ENCODE measurements around the gene ZNF839.
A peak's percentile ranks its signal among the peaks of the same experiment; 100 is the strongest.
"Not testable (repeated sequence)": the region's sequence is repeated elsewhere in the genome, so short reads cannot be mapped to it uniquely, and the experiment has no call there.

The ZNF839 gene

GRCh38 chr14:102314242-102315011 is 5.1 kb upstream of the ZNF839 start:
- DNase-seq (ENCODE audit: low spot score) = peak; percentile 87

- DNase-seq (ENCODE audit: low spot score) = peak; percentile 54
Observed at GRCh38 chr14:102315121-102315520, 4.4 kb upstream of the ZNF839 start.

GRCh38 chr14:102316338-102316742 is 3.2 kb upstream of the ZNF839 start:
- no peak for DNase-seq (ENCODE audit: low spot score)

- DNase-seq (ENCODE audit: low spot score) = peak; percentile 92
Observed at GRCh38 chr14:102316743-102317563, 2.6 kb upstream of the ZNF839 start.

GRCh38 chr14:102317564-102318248 is 1.8 kb upstream of the ZNF839 start:
- DNase-seq (ENCODE audit: low spot score) = peak; percentile 79

- no peak for DNase-seq (ENCODE audit: low spot score)
Observed at GRCh38 chr14:102318781-102319276, 717 bp upstream of the ZNF839 start.

- DNase-seq (ENCODE audit: low spot score) = peak; percentile 56
Observed at GRCh38 chr14:102320033-102320660, 601 bp downstream of the ZNF839 start.

GRCh38 chr14:102320671-102321455 is 1.3 kb downstream of the ZNF839 start:
- no peak for DNase-seq (ENCODE audit: low spot score)

GRCh38 chr14:102321456-102322422 is 2.2 kb downstream of the ZNF839 start:
- no peak for DNase-seq (ENCODE audit: low spot score)

- peak; percentile 86 for DNase-seq (ENCODE audit: low spot score)
Observed at GRCh38 chr14:102323102-102323501, 3.6 kb downstream of the ZNF839 start.

- no peak for DNase-seq (ENCODE audit: low spot score)
Observed at GRCh38 chr14:102325791-102326345, 6.3 kb downstream of the ZNF839 start.

- no peak for DNase-seq (ENCODE audit: low spot score)
Observed at GRCh38 chr14:102326583-102326982, 7.0 kb downstream of the ZNF839 start.

GRCh38 chr14:102329381-102329780 is 9.8 kb downstream of the ZNF839 start:
- not testable (repeated sequence) for DNase-seq (ENCODE audit: low spot score)

GRCh38 chr14:102330806-102331205 is 11.3 kb downstream of the ZNF839 start:
- no peak for DNase-seq (ENCODE audit: low spot score)

- DNase-seq (ENCODE audit: low spot score) = no peak
Observed at GRCh38 chr14:102333390-102333789, 13.8 kb downstream of the ZNF839 start.

- no peak for DNase-seq (ENCODE audit: low spot score)
Observed at GRCh38 chr14:102333795-102334705, 14.5 kb downstream of the ZNF839 start.

GRCh38 chr14:102335163-102335562 is 15.6 kb downstream of the ZNF839 start:
- no peak for DNase-seq (ENCODE audit: low spot score)

GRCh38 chr14:102338724-102339123 is 19.2 kb downstream of the ZNF839 start:
- DNase-seq (ENCODE audit: low spot score) = no peak

- DNase-seq (ENCODE audit: low spot score) = no peak
Observed at GRCh38 chr14:102341566-102341965, 22.0 kb downstream of the ZNF839 start.
